ENCODE results near the gene SLC39A7.
A peak's percentile ranks its signal among the peaks of the same experiment; 100 is the strongest.
"Not testable (repeated sequence)": the region's sequence is repeated elsewhere in the genome, so short reads cannot be mapped to it uniquely, and the experiment has no call there.

The SLC39A7 gene

DNA sequence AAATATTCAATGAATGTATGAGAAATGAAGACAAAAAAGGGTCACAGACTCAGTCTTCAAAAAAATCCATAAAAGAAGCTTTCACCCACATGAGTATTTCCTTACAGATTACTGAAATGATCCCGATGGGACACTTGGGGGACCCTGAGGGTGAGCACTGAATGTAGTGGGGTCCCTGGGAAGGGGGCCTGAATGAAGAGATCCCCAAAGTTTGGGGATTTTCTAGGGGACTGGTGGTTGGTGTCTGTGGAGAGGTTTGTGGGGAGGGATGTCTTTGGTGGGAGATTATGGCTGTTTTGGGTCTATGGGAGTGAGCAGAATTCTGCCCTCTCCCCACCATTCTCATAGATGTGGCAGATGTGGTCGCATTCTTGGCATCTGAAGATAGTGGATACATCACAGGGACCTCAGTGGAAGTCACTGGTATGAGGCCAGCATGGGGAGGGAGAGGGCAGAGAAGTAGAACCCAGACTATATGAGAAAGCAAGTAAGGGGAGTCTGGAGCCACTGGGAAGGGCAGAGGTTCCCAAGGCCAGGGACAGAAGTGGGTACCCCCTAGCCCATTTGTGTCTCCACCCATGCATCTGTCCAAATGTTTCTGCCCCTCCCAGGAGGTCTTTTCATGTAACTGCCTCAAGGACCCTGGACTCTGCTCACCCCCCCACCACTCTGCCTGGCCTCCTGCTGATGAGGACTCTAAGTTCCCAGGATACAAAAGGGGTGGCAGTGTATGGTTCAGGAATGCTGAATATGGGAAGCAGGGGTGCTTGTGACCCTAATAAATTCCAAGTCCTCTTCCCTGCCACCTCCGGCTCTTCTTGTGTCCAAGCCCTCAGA is 5.6 kb downstream of the SLC39A7 start:
- DNase-seq: peak; percentile 42

DNA sequence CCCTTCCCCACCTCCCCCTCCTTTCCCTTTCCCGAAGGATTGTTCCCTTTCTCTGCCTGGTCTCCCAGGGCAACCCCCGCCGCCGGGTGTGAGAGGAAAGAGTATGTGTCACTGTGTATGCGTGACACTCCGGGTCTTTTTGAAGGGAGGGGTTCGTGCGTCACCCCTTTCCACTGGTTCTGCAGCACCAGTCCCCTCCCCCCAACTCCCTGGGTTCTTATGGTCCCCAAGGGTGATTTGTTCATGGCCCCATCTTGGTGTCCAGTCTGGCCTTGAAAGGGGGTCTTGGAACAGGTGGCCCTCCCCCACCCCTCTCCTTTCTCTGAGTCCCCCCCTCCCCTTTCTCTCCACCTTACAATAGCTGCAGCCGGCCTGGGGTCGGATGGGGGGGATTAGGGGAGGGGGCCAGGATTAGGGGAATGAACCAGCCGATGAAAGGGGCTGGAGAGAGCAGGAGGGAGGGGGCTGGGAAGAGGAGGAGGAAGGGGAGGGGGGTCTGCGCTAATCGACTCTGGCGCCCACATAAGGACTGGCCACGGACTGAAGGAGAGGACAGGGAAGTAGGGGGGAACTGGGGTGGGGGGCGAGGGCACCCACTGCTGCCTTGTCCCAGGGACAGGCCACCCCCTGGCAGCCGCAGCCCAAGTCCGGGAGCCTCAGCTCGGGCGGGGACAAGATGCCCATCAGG is 6.3 kb downstream of the SLC39A7 start:
- DNase-seq: peak; percentile 60

DNA sequence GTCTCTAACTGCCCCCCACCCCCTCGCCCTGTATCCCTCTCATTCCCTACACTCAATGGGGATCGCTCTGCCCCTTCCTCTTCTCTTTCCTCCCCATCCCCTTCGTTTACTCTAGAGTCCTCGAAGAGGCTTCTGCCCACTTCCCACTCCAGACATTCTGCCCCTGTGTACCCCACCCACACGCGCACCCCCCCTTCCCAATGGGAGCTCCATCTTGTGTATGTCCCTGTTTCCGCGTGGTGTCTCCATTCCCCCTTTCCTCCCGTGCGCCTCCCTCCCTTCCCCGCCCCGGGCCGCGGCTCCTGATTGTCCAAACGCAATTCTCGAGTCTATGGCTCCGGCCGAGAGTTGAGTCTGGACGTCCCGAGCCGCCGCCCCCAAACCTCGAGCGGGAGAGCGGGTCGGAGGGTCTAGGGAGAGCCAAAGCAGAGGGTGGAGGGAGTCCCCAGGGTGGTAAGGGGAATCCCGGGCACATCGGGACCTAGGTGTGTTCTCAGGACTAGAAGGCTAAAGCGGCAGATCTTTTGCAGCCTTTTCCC is 7.0 kb downstream of the SLC39A7 start:
- peak; percentile 75 for DNase-seq

DNA sequence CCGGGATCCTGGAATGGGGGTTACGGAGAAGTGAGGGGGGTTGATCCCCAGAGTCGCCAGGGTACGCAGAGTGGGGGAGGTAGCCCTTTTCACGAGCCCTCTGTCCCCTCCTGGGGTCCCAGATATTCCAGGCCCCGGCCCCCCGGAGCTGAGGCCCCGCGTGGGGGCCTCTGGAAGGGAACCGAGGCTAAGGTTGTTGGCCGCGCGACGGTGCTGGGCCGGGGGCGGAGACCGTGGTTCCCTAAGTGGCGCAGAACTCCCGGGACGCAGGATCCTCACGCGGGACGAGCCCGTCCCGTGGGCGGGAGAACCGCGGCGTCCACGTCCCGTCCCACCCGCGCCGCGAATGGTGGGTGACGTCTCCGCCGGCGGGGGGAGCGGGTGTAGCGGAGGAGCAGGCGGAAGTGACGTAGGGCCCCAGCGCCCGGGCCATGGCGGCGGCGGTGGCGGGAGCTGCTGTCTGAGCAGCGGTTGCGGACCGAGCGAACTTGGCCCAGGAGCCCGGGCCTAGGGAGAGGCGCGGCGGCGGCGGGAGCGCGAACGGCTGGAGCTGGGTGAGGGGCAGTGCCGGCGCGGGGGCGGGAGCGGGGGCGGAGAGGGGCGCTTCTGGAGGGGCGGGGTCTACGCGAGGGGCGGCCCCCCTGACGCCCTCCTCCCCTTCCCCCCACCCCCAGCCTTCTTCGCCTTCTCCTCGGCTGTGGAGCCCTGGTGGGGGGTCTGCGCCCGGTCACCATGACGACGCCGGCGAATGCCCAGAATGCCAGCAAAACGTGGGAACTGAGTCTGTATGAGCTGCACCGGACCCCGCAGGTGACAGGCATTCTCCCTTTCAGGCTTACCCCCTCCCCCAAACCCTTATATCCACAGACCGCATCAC is 7.7 kb downstream of the SLC39A7 start, which contains the start of gene RING1:
Gene RING1, plus strand, starts transcription at position 410 of the 877 bp plus-strand sequence. Its CDS starts 323 bp downstream, at position 733.
- DNase-seq: peak; percentile 95

DNA sequence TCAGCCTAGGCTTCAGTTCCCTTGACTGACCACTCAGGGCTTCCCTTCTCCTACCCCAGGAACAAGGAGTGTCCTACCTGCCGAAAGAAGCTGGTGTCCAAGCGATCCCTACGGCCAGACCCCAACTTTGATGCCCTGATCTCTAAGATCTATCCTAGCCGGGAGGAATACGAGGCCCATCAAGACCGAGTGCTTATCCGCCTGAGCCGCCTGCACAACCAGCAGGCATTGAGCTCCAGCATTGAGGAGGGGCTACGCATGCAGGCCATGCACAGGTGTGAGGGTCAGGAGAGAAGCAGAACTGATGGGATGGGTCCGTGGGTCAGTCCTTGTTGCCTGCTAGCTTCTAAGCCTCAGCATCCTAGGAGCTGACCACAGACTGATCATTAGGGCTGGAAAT is 9.2 kb downstream of the SLC39A7 start:
- DNase-seq: no peak

DNA sequence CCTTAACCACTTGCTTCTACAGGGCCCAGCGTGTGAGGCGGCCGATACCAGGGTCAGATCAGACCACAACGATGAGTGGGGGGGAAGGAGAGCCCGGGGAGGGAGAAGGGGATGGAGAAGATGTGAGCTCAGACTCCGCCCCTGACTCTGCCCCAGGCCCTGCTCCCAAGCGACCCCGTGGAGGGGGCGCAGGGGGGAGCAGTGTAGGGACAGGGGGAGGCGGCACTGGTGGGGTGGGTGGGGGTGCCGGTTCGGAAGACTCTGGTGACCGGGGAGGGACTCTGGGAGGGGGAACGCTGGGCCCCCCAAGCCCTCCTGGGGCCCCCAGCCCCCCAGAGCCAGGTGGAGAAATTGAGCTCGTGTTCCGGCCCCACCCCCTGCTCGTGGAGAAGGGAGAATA is 10.5 kb downstream of the SLC39A7 start:
- DNase-seq: no peak

DNA sequence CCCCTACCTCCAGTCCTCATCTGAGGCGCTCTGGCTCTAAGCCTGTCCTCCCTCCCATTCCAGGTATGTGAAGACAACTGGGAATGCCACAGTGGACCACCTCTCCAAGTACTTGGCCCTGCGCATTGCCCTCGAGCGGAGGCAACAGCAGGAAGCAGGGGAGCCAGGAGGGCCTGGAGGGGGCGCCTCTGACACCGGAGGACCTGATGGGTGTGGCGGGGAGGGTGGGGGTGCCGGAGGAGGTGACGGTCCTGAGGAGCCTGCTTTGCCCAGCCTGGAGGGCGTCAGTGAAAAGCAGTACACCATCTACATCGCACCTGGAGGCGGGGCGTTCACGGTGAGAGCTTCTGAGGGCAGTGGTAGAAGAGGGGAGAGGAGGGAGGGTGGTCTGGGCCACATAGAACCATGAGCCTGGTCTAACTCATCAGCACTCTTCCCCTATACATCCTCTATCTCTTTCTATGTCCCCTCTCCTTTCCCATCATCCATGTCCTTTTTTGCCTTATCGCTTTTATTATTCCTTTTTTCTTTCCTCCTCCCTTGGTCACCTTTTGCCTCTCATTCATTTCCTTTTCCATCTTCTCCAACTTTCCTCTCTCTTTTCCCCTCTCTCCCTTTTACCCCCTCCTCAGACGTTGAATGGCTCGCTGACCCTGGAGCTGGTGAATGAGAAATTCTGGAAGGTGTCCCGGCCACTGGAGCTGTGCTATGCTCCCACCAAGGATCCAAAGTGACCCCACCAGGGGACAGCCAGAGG is 11.2 kb downstream of the SLC39A7 start:
- DNase-seq: no peak

DNA sequence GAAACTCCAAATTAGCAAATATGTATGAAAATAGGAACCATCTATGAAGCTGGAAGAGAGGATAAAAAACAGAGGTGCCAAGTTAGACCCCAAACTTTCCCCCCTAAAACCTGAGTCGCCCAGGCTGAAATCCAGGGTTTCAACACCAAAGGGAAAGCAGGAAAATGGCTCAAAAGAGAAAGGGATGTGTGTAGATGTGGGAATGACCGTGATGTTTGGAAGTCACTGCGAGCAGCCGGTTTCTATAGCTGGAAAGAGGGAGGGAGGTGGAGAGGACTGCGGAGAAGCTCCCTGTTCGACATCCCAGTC is 12.1 kb downstream of the SLC39A7 start:
- no peak for DNase-seq

DNA sequence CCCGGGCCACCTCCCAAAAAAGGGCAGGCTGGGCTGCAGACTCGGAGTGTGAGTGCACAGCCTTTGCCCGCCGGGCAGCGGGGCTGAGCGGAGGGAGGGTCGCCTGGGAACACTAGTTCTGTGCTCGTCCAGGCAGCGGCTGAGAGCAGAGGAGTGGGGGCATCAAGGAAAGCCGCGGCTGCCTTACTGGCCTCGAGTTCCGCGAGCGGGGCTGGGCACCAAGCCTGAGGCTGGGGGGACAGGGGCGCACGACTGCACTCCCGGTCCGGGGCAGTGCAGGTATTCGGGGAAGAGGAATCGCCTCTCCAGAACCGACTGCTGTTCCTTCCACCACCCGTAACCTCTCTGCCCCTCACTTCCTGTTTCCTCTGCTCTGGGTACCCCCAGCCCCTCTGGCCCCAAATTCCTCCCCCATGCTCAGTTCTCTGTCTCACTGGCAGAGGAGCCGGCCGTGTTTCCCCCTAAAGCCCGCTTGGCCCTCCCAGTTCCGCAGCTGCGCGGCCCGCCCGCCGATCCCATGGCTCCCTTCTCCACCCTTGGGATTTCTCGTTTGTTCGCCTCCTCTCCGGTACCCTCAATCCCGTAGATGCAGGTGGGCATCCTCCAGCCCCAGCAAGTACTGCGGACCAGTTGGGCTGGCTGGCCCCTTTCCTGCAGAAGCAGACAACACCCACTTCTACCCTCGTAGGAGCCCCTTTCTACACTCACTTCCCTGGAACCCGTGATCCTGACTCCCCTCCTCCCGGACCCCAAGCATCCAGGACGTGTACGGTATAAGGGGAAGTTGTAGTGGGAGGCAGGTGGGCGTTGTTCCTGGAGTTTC is 12.7 kb downstream of the SLC39A7 start:
- DNase-seq: no peak

DNA sequence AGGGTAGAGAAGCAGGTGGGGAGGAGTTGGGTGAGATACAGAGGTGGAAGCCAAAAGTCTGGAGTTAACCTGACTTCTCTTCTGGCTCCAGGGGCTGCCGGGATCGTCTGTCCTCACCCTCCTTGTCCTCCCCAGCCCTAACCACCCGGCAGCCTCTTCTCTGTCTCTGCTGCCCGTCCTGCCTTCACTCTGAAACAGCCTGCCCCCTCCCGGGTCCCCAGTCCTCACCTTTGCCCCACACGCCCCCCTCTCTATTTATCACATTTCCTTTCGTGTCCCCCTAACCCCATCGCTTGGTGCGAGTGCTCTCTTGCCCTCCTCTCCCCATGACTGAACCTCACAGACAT is 13.3 kb downstream of the SLC39A7 start:
- DNase-seq: no peak

DNA sequence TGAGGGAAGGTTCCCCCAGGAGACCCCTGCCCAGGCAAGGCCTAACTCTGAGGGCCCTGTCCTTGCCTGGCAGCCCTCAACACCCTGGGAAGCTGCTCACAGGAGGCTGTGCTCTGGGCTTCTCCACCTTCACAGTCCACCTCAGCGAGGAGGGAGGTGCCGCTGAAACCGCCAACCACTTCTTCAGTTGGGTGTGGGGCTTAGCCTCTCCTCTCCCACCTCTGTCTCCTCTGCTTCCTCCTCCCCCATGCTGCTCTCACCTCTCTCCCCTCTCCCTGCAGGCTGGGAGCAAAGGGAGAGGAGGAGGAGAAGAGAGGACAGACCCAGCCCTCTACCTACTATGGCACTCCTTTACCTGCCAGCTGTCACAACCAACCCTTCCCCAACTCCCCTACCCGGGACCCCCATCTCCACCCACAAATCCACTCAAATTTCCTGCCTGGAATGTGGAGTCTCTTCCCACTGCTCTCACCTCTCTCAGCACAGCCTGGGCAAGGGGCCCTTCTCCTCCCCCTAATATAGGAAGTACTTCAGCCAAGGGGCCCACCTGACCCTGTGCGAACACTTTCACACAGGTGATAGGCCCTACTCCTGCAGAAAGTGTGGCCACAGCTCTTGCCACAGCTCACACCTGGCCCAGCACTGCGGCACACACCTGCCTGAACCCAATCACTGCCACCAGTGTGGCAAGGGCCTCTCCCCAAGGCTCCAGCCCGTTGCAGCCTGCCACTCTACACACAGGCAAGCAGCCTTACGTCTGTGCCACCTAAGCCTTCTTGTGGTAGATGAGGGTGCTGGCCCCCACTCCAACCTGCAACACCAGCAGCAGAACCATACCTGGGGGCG is 14.8 kb downstream of the SLC39A7 start:
- no peak for DNase-seq

DNA sequence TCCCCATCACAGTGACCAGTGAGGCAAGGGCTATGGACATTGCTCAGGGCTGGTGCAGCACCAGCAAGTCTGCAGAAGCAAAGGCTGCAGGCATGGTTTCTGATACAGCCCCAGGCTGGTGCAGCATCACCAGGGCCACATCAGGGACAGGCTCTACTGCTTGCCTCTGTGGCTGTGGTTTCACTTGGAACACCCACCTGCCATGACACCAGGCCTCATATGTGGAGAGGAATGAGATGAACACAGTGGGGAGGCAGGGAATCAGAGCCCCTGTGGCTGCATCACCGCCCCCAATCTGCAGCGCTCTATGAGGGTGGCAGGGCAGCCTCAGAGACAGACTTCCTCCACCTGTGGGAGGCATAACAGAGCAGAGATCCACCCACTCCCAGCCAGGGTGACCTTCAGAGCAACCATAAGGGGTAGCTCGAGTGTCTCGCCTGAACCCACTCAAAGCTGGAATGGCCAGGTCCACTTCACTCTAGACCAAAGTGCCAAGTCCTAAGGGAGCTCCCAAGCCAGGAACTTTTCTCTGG is 15.5 kb downstream of the SLC39A7 start:
- no peak for DNase-seq

DNA sequence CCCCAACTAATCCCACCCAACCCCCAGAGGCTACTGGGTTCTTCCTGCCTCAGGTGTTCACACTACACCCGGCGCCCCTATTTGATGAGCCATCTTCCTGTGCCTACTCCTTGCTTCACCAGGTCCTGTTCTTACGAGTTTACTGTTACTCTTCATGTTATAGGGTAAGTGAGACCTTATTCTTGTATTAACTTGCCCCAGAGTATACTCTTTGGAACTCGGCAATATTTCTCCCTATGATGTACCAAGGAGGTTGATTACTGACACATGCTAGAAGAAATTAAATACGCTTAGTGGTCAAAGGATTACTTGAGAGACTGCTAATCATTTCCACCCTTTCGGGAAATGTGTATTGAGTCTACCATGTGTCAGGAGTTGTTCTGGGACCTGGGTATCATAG is 16.6 kb downstream of the SLC39A7 start:
- no peak for DNase-seq

DNA sequence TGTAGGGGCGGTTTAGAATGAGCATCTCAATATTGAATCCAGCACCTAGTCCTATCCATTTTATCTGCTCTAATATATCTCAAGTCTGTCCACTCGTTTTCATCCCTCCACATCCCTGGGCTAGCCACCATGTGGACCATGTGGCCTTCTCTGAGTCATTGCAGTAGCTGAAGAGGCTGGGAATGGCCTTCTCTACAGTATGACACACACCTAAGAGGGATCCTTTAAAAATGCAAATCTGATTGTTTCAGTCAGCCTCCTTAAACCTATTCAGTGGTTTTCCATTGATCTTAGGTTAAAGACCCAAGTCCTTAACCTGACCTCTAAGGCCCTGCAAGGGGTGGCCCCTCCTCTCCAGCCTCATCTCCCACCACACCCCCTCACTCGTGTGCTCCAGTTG is 17.0 kb downstream of the SLC39A7 start:
- no peak for DNase-seq

DNA sequence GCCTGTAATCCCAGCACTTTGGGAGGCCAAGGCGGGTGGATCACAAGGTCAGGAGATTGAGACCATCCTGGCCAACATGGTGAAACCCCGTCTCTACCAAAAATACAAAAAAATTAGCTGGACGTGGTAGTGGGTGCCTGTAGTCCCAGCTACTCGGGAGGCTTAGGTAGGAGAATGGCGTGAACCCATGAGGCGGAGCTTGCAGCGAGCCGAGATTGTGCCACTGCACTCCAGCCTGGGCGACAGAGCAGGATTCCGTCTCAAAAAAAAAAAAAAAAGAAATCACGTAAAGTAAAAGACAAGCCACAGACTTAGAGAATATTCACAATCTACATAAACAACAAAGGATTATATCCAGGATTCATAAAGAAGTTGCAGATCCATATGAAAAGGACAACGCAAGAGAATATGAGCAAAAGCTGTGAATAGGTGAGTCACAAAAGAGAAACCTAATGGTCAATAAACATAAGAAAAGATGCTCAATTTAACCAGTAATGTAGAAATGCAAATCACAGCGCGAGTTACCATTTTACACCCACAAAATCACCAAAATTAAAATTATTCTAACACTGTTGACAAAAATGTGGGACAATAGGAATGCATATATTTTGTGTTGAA is 25.9 kb downstream of the SLC39A7 start:
- not testable (repeated sequence) for DNase-seq

DNA sequence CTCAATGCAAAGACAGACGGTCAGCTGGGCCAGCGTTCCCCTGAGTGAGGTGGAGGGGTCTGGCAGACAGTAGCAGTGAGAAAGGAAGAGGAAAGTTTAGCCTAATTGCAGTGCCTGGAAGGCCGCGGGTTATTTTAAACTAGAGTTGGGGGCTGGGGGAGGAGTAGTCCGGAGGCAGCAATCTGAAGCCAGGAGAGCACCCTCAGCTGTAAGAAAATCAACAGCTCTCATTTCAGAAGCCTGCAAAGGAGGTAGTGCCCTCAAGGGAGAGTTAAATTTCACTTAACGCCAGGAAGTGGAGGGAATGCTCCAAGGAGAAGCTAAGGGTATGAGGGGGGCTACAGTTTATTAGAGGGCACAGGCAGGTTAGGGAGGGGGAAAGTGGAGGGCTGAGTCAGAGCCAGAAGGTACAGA is 34.6 kb downstream of the SLC39A7 start:
- no peak for DNase-seq

DNA sequence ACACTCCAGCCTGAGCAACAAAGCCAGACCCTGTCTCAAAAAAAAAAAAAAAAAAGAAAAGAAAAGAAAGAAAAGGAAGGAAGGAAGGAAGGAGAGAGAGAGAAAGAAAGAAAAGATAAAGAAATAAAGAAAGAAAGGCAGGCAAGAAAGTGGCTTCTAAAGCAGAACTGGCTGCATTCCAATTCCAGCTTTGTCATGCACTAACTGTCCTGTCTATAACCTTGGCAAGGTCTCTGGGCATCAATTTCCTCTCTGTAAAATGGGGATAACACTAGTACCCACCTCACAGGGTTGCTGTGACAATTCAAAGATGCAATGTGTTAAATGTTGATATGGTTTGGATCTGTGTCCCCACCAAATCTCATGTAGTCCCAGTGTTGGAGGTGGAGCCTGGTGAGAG is 35.7 kb downstream of the SLC39A7 start:
- no peak for DNase-seq

DNA sequence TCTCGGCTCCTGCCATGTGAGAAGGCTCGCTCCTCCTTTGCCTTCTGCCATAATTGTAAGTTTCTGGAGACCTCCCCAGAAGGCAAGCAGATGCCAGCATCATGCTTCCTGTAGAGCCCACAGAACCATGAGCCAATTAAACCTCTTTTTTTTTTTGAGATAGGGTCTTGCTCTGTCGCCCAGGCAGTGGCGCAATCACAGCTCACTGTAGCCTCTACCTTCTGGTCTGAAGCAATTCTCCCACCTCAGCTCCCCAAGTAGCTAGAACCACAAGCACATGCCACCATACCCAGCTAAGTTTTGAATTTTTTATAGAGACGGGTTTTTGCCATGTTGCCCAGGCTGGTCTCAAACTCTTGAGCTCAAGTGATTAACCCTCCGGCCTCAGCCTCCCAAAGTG is 36.2 kb downstream of the SLC39A7 start:
- no peak for DNase-seq

DNA sequence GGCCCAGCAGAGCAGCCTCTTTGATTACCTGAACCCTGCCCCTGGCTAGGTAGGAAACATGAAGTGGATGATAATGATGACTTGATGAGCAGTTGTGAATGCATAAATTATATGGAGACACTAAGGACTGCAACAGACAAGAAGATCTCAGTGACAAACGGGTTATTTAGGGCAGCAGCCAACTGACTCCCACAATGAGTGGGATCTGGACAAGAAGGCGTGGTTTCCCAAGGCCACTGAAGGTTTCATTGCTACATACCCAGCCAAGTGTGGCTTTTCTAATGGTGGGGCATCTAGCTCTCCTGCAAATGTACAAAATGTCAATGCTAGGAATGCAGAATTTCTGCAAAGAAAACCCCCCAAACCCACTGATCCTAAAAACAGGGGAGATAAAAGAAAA is 37.1 kb downstream of the SLC39A7 start:
- DNase-seq: no peak

DNA sequence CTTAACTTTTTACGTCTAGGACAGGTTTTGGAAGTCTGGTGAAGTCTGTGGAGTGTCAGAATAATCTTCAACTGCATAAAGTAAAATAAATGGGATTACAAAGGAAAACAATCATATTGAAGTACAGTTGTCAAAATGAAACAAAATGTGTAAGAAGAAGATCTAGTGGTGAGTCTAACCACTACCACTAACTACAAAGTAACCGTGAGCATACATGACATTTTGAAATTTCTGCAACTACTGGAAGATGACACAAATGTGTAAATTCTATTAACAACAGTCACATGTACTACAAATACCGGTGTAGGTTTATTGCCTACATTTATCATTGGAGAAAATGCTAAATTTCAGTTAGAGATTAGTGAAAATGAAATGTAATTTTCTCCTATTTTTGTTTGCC is 41.3 kb downstream of the SLC39A7 start:
- no peak for DNase-seq

All from 8988T (cell line).